Activated CD8-positive, alpha-beta memory T cell treated with anti-CD3 and anti-CD28 coated beads for 48 hours (primary cell): ENCODE results near the gene UNC5CL.

Experiments
- DNase-seq, 3 experiments: peaks; one replicate each; pipeline ENCODE4 v3.0.0-alpha.2; 2020; ENCODE audit warnings: low read depth in 2 of 3, low spot score in 2 of 3

Gene UNC5CL

DNA sequence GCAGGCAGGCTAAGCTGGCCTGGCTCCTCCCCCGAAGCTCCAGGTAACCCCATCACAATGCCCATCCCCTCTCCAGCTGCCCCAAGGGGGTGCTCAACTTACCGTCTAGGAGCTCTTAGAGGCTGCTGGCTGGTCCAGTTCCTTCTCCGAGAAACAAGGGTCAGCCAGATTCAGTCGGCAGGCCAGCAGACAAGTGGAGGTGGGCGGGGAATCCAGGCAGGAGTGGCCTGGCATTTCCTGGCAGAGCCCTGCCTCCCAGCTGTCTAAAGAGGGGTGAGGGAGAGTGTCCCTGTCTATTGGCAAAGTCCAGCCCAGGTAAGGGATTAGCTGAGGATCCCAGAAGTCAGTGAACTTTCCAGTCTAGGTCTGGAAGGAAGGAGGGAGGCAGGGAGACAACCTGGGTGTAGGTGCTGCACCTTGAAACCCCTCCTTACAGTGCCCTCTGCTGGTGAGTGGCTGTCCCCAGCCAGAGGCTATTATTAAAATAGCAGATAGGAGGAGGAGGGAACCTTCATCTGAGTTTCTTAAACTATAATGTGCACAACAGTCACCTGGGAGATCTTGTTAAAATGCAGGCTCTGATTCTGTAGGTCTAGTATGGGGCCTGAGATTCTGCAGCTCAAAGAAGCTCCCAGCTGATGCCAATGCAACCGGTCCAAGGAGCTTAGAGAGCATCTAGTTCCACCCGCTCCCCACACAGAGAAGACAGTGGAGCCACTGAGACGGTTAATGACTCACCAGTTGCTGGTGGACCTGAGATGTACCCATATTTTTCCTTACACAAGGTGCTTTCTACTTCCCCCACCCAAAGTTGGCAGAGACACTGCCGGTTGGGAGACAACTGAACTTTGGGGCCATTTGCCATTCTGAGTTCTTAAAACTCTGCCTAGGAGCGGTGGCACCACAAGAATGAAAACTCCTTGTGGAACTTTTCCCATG is at the start of gene UNC5CL:
UNC5CL (minus strand) TSS at position 162 of the 939 bp plus-strand sequence. CDS start 4,147 bp downstream, outside the sequence.
- DNase-seq: no peak

DNA sequence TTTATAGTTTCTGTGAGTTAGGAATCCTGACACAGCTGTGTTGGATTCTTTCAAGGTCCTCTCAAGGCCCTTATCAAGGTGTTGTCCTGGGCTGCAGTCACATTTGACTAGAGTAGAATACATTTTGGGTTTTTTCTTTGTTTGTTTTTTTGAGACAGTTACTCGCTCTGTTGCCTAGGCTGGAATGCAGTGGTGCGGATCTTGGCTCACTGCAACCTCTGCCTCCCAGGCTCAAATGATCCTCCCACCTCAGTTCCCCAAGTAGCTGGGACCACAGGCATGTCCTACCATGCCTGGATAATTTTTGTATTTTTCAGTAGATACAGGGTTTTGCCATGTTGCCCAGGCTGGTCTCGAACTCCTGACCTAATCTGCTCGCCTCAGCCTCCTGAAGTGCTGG is 49.4 kb upstream of the UNC5CL start:
- no peak for DNase-seq

DNA sequence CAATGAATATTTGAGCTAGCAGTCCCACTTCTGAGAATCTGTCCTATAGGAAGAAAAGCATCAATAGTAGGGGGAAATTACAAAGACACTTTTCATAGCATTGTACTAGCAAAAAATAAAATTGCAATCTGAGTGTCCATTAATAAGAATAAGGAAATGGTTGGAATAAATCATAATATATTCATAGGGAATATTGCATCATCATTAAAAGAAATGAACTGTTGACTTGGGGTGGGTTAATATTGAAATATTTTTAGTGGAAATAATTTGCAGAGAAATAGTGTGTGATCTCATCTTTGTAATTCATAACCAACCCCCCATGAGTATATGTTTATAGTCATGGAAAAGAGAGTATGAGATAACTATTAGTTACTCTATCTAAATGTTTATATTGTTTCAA is 46.2 kb upstream of the UNC5CL start:
- DNase-seq: no peak

DNA sequence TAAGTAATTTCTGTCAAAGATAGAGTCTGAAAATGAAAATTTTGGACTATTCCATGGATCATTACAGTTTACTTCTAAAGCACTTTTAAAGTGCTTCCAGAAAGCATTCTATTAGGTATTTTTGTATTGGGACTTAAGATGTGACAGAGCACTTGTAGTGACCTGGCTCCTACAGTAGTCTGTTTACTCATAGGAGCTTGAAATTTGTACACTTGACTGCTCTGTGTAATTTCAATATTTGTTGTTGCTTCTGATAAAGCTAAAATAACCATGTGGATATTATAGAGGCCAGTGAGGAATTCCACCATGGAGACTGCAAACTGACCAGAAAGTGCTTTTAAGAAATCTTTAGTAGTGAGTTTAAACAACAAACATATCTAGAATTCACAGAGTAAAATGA is 44.1 kb upstream of the UNC5CL start:
- DNase-seq: no peak

- DNase-seq: no peak
Measured at GRCh38 chr6:41080621-41081020, 41.6 kb upstream of the UNC5CL start.

GRCh38 chr6:41079080-41079479 is 40.1 kb upstream of the UNC5CL start:
- DNase-seq: no peak

GRCh38 chr6:41078101-41078500 is 39.1 kb upstream of the UNC5CL start:
- DNase-seq: no peak

DNA sequence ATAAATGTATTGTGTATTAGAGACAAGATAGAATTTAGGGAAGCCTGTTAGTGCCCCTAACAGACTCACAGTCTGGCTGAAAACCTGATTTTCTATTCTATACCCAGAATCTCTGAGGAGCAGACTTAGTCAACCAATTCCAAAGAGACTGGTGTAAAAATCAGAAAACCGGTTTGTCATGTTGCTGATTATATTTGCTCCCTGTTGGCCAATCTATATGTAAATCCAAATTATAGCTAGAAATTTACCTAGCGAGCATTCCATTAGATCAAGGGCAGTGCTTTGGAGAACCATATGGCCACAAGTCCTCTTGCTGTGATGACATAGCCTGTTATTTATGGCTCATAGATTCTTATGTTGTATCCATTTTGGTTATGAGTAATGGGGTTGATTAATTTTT is 38.5 kb upstream of the UNC5CL start:
- DNase-seq: no peak

DNA sequence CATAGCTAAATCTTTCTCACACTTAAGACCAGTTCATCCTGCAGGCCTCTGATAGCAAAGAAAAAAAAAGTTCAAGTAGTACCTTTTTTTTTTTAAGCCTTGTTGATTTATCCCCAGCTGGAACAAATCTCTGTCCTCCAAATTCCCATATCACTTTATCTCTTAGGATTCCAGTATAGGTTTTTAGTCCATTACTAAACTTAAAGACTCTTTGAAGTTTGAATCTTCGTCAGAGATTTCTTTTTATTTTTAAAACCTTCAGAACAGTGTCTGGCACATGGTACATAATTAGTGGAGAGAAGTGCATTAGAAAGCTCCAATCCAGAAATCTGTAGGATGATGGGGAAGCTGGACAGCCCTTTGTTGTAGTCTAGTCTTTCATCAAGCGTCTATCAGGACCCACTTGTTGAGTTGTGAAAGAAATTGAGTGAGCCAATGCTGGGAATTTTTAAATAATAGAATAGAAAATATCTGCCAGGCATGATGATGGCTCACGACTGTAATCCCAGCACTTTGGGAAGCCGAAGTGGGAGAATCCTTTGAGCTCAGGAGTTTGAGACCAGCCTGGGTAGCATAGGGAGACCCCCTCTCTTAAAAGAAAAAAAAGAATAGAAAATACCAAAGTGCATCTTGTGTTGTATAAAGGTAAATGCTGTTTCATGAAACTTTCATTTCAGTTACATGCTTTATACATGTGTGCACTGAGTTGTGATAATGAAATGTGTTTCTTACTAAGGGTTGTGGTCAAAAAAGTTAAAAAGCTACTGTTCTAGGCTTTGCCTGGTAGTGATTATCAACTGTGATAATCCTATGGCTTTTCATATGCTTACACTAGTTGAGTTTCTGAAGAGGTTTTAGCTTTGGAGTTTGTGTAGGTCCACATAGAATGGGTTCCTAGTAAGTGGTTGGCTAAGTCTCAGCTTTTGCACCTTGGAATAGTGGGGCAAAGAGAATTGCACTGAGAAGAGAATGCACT is 36.9 kb upstream of the UNC5CL start:
- DNase-seq: no peak

DNA sequence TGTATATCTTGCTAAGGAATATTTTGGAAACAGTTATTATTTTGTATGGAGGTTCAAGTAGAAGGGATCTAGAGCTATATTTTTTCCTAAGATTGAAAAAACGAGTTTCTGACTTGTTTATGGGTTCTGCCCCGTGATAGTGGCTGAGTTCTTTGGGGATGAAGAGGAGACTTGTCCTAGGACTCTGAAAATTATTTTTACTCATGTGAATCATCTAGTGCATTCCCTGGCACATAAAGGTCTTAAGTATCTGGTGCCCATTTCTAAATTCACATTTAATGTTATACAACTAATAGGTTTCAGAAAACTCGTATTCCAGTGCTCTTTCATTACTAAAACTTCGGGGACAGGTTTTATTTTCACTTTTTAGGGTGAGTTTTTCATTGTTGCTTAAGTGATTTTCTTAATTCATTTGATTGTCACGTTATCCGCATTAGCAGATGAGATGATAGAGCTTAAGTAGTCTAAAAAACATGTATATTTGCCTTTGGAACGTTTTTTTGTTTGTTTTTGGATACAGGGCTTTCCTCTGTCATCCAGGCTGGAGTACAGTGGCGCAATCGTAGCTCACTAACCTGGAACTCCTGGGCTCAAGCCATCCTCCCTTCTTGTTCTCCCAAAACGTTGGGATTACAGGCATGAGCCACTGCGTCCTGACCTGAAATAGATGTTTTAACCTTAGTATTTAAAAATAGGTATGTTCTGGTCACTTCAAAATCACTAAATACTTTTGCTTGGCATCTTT is 35.8 kb upstream of the UNC5CL start:
- no peak for DNase-seq

- DNase-seq: no peak
Measured at GRCh38 chr6:41073968-41074691, 35.1 kb upstream of the UNC5CL start.

- peak; percentile 40 to 68 (median 61) for DNase-seq
Measured at GRCh38 chr6:41073203-41073967, 34.4 kb upstream of the UNC5CL start.

DNA sequence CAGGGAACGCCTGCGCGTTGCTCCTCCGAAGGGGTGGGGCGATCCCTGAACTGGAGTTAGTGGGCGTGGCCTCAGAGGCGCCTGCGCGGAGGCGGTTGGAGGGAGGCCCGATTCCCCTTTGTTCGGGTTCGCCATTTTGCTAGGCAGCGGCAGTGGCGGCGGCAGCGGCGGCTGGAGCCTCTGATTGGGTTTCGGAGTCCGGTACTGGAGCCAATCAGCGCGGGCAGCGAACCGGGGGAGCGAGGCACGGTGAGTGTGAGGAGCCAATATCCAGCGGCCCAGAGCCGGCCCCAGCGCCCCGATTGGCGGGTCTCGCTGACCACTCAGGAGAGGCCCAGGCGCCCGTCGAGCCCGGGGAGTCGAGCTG is 33.8 kb upstream of the UNC5CL start, which contains the start of gene NFYA:
NFYA (plus strand) TSS at position 139 of the 367 bp plus-strand sequence. CDS start 6,116 bp downstream, outside the sequence.
- DNase-seq: peak in 2 of 3 experiments; percentile 98 to 100

DNA sequence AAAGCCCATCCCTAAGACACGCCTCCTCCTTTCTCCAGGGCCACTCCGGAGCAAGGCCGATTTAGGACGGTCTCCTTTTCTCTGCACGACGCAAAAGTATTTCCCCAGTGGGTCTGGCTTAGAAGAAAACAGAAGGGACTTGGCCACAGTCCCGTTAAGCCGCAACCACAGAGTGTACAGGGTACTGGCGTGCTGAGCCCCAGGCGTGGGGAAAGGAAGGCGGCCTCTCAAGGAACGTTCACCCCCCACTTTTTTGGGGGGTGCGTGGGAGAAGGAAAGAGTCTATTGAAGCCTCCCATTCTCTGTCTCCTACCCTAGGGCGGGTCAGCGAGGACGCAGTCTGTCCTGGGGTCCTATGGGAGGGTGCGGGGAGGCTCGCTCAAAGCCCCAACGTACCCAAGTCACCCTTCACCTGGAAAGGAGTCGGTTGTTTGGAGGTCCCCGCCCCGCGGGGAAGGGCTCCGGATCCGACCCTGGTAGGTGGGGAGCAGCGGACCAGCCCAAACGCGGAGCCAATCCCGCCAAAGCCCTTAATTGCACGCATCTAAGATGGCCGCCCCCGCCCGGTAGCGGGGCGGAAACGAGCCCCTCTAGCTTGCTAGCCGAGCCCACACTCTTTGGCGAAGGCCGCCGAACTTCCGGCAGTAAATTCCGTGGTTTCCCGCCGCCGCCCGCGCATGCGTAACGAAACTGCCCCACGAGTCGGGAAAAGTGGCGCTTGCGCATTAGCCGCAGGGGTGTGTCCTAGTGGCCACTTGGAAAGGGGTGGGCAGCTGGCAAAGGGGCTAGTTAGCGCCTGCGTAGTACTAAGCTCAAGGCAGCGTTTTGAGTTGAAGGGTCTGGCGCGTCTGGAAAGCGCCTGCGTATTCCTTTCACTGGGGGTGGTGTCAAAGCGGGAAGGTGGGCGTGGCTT is 33.2 kb upstream of the UNC5CL start, which contains the start of gene OARD1:
OARD1 (minus strand) TSS at position 434 of the 913 bp plus-strand sequence. CDS start 722 bp downstream, outside the sequence.
- peak; percentile 98 to 100 (median 99) for DNase-seq

GRCh38 chr6:41071501-41071922 is 32.5 kb upstream of the UNC5CL start:
- peak in 1 of 3 experiments; percentile 55 for DNase-seq

DNA sequence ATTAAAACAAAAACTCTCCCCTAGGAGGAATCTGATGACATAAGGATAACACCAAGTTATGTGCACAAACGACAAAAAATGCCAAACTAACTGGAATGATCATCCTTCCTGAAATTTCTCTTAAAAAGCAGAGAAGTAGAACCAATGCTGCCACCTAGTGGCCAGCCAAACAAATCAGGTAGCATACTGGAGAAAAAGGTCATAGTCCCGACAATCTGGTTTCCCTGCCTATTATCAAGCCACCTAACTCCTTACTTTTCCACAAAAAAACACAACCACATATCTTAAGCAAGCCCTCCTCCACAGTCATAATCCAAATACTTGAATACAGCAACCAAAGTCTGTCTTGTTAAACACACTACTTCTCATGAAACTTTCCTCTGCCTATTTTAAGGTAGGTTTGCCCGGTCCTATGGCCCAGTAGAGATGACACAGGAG is 27.9 kb upstream of the UNC5CL start:
- DNase-seq: peak in 1 of 3 experiments; percentile 28

DNA sequence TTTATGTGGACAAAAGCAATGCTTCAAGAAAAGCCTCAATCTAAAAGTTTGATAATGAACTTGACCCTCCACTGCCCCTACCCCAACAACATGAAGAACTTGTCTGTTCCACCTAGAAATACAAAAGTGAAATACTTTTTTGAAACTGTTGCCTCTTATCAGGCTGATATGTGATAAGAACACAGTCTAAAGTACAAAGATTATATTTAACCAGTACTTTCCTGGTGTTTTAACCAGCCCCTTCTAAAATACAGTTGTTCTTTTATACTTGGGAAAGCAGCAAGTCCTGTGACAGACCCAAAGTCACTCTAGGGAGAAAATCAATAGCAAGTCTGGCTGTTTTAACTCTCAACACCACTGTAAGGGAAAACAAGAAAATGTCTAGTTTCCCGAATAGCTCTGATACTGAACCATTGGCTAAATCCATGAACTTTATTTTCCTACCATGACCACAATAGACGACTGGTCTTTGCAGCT is 26.6 kb upstream of the UNC5CL start:
- DNase-seq: no peak

- no peak for DNase-seq
Measured at GRCh38 chr6:41064841-41065240, 25.8 kb upstream of the UNC5CL start.
